ENCODE data around the gene SYN1.
A peak's percentile ranks its signal among the peaks of the same experiment; 100 is the strongest.
"Not testable (repeated sequence)": the region's sequence is repeated elsewhere in the genome, so short reads cannot be mapped to it uniquely, and the experiment has no call there.

The SYN1 gene

GRCh38 chrX:47619486-47620302 is at the start of gene SYN1:
SYN1 (minus strand) TSS chrX:47619857; CDS start chrX:47619728, 129 bp downstream.
- peak; percentile 59 for DNase-seq

- DNase-seq: not testable (repeated sequence)
Measured at GRCh38 chrX:47665797-47666196, 46.1 kb upstream of the SYN1 start.

GRCh38 chrX:47664737-47665136 is 45.1 kb upstream of the SYN1 start:
- DNase-seq: no peak

- no peak for DNase-seq
Measured at GRCh38 chrX:47662144-47662657, 42.5 kb upstream of the SYN1 start.

GRCh38 chrX:47661539-47661938 is 41.9 kb upstream of the SYN1 start:
- DNase-seq: no peak

- DNase-seq: no peak
Measured at GRCh38 chrX:47659421-47659726, 39.7 kb upstream of the SYN1 start.

- DNase-seq: peak; percentile 85
Measured at GRCh38 chrX:47658684-47659420, 39.2 kb upstream of the SYN1 start, which contains the start of gene UXT. UXT (minus strand) TSS chrX:47659180; CDS start chrX:47658927, 253 bp downstream.

GRCh38 chrX:47658301-47658683 is 38.6 kb upstream of the SYN1 start:
- no peak for DNase-seq

GRCh38 chrX:47651043-47651905 is 31.6 kb upstream of the SYN1 start:
- DNase-seq: no peak

GRCh38 chrX:47650164-47651042 is 30.7 kb upstream of the SYN1 start, which contains the start of gene ELK1:
ELK1 (minus strand) TSS chrX:47650563; CDS start chrX:47641441, 9,122 bp downstream.
- DNase-seq: peak; percentile 76

- DNase-seq: no peak
Measured at GRCh38 chrX:47649781-47650163, 30.1 kb upstream of the SYN1 start.

GRCh38 chrX:47649271-47649670 is 29.6 kb upstream of the SYN1 start:
- no peak for DNase-seq

- no peak for DNase-seq
Measured at GRCh38 chrX:47648376-47648775, 28.7 kb upstream of the SYN1 start.

- no peak for DNase-seq
Measured at GRCh38 chrX:47646636-47647035, 27.0 kb upstream of the SYN1 start.

GRCh38 chrX:47645530-47645929 is 25.9 kb upstream of the SYN1 start:
- no peak for DNase-seq

GRCh38 chrX:47644557-47645091 is 25.0 kb upstream of the SYN1 start:
- no peak for DNase-seq

- no peak for DNase-seq
Measured at GRCh38 chrX:47643926-47644325, 24.3 kb upstream of the SYN1 start.

- no peak for DNase-seq
Measured at GRCh38 chrX:47638816-47639215, 19.2 kb upstream of the SYN1 start.

GRCh38 chrX:47637546-47638195 is 18.0 kb upstream of the SYN1 start:
- DNase-seq: no peak

GRCh38 chrX:47634871-47635575 is 15.4 kb upstream of the SYN1 start:
- DNase-seq: no peak

Measured in activated T-cell treated with anti-CD3 and anti-CD28 coated beads for 4 hours (primary cell).